SIG-M5 (cell line): ENCODE results near the gene SIK3.
"Not testable (repeated sequence)": the region's sequence is repeated elsewhere in the genome, so short reads cannot be mapped to it uniquely, and the experiment has no call there.

Source experiments
- DNase-seq: peaks from one replicate; lab custom pipeline; 2025; lab: John Stamatoyannopoulos, UW

Gene SIK3

DNA sequence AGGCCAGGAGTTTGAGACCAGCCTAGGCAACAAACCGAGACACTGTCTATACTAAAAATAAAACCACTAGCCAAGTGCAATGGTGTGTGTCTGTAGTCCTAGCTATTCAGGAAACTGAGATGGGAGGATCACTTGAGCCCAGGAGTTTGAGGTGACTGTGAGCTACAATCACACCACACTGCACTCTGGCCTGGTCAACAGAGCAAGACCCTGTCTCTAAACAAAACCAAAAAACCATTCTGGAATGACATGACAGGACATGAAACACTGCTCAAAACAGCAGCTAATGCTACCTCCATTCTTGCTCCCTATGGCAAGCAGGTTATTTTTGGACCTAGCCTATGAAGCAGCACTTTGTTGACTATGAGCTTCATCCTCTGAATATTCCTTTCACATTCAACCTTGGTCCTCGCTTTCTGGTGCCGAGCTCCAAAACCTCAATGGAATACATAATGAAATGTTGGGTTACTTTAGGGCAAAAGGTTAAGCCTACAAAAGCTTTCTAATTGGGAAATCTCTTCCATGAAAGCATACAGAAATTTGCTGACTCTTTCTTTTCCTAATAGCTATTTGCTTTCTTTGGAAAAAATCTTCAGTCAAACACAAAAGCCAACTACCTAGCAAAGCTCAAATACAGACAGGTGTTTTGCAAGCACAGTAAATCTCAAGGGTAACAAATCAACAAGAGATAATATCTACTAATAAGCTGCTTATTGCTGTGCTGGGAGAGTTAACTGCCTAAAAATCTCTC, 21.1 kb downstream of the SIK3 start:
- no peak for DNase-seq

- DNase-seq = no peak
Measured at GRCh38 chr11:117075186-117075585, 23.0 kb downstream of the SIK3 start.

- no peak for DNase-seq
Measured at GRCh38 chr11:117074119-117074518, 24.1 kb downstream of the SIK3 start.

GRCh38 chr11:117073539-117073938, 24.7 kb downstream of the SIK3 start:
- no peak for DNase-seq

GRCh38 chr11:117072517-117073461, 25.4 kb downstream of the SIK3 start:
- DNase-seq = peak; percentile 20

DNA sequence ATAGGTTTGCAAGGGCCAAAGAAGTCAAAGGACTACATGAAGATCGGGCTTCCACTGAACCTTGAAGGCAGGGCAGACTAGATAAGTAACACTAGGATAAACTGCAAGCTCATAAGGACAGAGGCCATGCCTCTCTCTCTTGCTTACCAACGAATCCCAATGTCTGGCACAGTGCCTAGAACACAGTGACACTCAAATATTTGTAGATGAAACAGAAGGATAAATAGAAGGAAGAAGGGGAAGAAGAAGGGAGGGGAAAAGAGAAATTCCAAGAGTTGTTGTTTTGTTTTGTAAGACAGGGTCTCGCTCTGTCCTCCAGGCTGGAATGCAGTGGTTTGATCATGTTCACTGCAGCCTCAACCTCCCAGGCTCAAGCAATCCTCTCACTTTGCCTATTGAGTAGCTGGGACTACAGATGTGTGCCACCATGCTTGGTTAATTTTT, 26.9 kb downstream of the SIK3 start:
- no peak for DNase-seq

DNA sequence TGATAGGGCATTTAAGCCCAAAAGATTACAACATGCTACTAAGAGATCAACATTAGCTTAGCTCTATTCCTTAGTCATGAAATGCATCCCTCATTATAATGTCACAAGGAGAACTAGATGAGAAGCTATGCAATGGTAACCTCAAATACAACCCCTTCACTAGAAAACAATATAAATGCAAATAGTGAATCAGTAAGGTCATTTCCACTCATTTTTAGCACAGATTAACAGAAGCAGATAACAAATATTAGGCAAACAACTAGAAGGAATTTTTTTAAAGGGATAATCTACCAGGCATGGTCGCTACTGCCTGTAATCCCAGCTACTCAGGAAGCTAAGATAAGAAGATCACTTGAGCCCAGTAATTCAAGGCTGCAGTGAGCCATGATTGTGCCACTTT, 28.2 kb downstream of the SIK3 start:
- no peak for DNase-seq

- DNase-seq = no peak
Measured at GRCh38 chr11:117068303-117068860, 29.8 kb downstream of the SIK3 start.

DNA sequence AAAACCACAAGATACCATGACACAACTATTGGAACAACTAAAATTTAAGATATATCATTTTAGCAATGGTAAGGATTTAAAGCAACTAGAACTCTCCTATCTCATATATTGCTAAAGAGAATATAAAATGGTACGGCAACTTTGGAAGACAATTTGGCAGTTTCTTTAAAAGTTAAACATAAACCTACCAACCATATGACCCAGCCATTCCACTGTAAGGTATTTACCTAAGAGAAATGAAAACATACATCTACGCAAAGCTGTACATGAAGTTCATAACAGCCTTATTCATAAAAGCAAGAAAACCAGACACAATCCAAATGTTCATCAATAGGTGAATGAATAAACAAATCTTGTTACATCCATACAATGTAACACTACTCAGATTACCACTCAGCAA, 31.3 kb downstream of the SIK3 start:
- DNase-seq = no peak

DNA sequence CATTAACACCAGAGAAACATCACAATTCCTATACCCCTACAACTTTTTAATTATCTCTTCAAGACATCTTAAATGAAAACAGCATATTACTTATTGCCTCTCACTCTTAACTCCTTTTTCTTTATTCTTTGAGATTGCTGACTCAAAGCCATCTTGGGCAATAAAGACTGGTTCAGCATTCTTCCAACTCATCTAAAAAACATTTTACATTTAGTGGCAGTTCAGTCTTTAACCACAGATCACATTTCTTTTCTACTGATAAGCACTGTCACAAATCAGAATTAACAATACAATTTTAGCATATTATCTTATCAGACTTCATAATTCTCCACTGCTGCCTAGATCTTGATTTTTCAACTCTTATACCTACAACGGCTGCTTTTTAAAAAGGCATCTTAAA, 34.0 kb downstream of the SIK3 start:
- no peak for DNase-seq

DNA sequence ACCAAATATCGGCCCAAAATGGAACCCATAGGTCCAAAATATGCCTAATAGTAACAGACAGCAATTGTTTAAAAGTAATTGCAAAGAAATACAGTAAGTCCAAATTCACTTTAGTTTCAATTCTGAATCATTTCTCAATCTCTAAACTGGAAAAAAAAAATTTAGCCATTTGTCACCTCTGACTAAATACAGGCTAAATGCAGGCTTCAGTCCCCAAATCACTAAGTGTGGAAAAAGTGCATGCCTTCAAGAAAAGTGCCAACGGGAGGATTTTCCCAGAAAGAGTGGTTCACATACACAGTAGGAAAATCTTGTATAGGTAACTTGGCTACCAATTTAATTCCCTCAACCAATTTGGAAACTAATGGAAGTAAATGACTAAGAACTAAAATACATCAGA, 35.7 kb downstream of the SIK3 start:
- no peak for DNase-seq

- no peak for DNase-seq
Measured at GRCh38 chr11:117061256-117061655, 37.0 kb downstream of the SIK3 start.

DNA sequence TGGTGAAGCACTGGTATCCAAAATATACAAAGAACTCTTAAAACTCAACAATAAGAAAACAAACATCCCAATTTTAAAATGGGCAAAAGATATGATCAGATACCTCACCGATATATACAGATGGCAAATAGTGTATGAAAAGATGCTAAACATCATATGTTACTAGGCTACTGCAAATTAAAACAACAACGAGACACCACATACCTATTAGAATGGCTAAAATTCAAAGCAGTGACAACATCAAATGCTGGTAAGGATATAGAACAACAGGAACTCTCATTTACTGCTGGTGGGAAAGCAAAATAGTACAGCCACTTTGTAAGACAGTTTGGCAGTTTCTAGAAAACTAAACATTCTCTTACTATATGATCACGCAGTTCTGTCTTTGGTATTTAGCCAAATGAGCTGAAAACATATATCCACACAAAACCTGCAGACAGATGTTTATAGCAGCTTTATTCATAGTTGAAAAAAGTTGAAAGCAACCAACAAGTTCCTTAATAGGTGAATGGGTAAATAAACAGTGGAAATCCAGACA, 38.5 kb downstream of the SIK3 start:
- no peak for DNase-seq

GRCh38 chr11:117058761-117059261, 39.4 kb downstream of the SIK3 start:
- DNase-seq = no peak

DNA sequence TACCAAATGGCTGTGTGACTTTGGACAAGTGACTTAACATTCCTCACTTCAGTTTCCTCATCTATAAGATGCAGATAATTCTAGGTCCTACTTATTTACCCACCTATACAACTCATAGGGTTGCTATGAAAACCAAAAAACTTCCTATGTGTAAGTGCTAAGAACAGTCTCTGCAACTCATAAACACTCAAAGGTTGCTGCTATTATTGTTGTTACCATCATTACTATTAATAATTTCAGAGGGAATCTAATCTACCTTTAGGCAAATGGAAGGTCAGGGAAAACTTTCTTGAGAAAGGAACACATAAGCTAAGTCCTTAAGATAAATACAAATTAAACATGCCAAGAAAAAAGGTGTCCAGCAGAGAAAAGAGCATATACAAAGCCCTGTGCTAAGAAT, 40.5 kb downstream of the SIK3 start:
- no peak for DNase-seq

- no peak for DNase-seq
Measured at GRCh38 chr11:117057317-117057716, 40.9 kb downstream of the SIK3 start.

- no peak for DNase-seq
Measured at GRCh38 chr11:117055469-117055868, 42.8 kb downstream of the SIK3 start.

DNA sequence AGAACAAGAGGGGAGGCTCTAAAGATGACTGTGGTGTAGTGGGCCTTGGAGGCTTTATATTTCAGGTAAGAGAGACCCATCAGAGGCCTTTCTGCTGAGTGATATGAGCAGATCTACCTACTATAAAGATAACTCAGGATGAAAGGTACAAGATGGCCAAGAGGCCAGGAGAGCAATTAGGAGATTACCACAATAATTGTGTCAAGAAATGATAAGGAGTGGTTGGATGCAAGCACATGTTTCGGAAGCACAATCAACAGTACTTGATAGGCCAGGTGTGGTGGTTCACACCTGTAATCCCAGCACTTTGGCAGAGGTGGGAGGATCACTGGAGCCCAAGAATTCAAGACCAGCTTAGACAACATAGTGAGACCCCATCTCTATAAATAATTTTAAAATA, 43.8 kb downstream of the SIK3 start:
- no peak for DNase-seq

- no peak for DNase-seq
Measured at GRCh38 chr11:117052196-117053149, 45.8 kb downstream of the SIK3 start.

GRCh38 chr11:117050121-117050520, 48.1 kb downstream of the SIK3 start:
- not testable (repeated sequence) for DNase-seq

- not testable (repeated sequence) for DNase-seq
Measured at GRCh38 chr11:117046627-117047026, 51.6 kb downstream of the SIK3 start.
